Fibroblast of the conjunctiva (primary cell): Measurements from ENCODE around the gene LCA5L.
A peak's percentile ranks its signal among the peaks of the same experiment; 100 is the strongest.
"Not testable (repeated sequence)": the region's sequence is repeated elsewhere in the genome, so short reads cannot be mapped to it uniquely, and the experiment has no call there.

ENCODE experiments used
- DNase-seq: peaks from one replicate; pipeline ENCODE4 v3.0.0-alpha.2; 2010; ENCODE audit warnings: low read depth

LCA5L gene

DNA sequence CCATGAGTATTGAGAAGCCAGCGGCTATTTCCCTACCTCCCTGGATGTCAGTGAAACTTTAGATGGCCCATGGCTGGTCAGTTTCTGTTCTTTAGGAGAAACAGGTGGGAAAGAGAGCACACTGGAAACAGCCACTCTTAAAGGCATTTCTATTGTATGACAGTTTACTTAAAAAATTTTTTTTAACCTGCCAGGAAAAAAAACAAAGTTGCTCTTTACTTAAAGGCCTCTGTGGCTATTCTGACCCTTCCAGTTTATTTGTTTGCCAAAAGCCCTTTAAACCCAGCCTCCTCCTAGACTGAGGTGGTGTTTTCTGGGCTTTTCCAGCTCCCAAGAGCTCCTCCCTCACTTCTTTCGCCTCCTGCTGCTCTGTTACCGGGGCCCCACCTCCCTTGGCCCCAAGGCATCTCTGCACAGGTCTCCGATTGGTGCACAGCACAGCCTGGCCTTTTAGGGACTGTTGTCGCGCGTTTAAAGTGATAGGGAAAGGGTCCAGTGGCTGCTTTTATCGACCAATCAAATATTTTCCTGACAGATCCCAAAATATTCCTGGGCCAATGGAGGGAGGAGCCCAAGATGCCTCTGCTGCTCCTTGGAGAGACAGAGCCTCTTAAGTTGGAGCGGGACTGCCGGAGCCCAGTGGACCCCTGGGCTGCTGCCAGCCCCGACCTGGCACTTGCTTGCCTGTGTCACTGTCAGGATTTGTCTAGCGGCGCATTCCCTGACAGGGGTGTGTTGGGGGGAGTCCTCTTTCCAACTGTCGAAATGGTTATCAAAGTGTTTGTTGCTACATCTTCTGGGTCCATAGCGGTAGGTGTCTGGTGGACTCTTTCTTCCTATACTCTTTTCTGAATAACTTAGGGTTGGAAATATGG, 6.0 kb upstream of the LCA5L start, which contains the start of gene SH3BGR:
Gene SH3BGR, plus strand, starts transcription at position 639 of the 875 bp plus-strand sequence. Its CDS starts 127 bp downstream, at position 766.
- peak; percentile 20 for DNase-seq

DNA sequence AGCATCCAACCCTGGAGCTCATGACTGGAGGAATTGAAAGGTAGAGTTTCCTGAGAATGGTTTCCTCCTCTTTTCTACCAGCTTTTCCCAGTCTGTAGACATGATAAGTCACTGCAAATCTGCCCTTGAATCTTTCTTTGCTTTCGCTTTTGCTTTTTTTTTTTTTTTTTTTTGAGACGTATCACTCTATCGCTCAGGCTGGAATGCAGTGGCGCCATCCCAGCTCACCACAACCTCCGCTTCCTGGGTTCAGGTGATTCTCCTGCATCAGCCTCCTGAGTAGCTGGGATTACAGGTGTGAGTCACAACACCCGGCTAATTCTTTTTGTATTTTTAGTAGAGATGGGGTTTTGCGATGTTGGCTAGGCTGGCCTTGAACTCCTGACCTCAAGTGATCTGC, 1.7 kb upstream of the LCA5L start:
- no peak for DNase-seq

GRCh38 chr21:39444421-39445180, 977 bp downstream of the LCA5L start:
- no peak for DNase-seq

- peak; percentile 51 for DNase-seq
Measured at GRCh38 chr21:39441502-39442475, 3.8 kb downstream of the LCA5L start.

DNA sequence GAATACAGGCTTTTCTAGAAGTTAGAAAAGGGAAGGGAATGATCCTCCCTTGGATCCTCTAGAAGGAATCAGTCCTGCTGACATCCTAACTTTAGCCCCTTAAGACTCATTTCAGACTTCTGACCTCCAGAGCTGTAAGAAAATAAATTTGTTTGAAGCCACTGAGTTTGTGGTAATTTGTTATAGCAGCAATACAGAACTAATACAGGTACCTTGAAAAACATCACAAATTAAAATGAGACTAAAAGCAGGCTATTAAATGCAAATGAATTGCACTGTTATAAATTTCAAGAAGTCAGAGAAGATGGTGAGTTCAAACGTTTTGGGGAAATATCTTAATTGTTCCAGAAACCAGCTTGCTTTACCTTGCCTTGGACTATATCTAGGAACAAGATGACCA, 6.3 kb downstream of the LCA5L start:
- DNase-seq: no peak

DNA sequence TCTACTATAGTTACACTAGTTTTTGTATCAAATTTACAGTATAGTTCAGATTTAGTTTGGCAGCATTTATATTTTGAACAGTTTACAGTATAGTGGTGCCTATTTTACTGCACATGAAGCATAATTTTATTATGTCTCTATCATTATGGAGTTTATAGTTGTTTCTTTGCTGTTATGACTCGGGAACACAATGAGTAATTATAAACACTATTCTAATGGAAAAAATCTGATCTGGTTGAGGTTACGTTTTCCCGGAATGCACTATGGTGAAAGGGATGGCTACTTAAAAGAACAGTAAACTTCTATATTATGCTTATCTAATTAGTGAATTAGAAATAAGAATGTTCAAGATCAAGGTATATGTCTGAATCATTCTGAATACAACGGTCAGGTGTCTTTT, 10.6 kb downstream of the LCA5L start:
- DNase-seq: no peak

GRCh38 chr21:39430954-39431353, 14.6 kb downstream of the LCA5L start:
- no peak for DNase-seq

DNA sequence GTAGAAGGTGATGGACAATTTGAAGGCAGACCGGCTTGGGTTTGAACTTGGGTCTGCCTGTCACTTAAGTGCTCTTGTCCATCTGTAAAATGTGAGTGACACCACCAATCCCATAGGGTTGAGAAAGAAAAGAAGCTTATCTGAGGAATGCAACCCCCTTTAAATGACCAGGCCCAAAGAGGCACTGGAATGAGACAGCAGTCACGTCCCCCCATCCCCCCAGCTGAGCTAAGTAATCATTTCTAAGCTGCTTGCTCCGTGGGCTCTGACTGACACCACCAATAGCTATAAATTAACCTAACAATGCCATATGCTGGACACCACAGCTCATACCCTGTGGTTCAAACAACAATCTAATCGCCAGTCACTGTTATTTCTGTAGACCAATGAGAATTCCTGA, 15.1 kb downstream of the LCA5L start:
- DNase-seq: no peak

GRCh38 chr21:39430016-39430415, 15.6 kb downstream of the LCA5L start:
- no peak for DNase-seq

DNA sequence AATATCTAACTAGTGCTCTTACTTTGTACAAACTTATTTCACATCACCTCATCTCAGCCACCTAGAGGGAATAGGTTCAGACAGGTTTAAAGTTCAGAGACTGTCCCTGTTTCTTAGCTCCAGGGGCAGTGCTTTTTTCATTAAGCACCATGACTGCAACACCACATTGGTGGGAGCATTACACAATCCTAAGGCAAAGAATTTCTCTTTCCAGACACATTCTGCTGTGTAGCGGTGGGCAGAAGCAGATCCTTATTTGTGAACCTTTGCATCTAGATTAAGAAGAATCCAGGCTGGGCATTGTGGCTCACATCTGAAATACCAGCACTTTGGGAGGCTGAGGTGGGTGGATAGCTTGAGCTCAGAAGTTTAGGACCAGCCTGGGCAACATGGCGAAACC, 16.1 kb downstream of the LCA5L start:
- no peak for DNase-seq

DNA sequence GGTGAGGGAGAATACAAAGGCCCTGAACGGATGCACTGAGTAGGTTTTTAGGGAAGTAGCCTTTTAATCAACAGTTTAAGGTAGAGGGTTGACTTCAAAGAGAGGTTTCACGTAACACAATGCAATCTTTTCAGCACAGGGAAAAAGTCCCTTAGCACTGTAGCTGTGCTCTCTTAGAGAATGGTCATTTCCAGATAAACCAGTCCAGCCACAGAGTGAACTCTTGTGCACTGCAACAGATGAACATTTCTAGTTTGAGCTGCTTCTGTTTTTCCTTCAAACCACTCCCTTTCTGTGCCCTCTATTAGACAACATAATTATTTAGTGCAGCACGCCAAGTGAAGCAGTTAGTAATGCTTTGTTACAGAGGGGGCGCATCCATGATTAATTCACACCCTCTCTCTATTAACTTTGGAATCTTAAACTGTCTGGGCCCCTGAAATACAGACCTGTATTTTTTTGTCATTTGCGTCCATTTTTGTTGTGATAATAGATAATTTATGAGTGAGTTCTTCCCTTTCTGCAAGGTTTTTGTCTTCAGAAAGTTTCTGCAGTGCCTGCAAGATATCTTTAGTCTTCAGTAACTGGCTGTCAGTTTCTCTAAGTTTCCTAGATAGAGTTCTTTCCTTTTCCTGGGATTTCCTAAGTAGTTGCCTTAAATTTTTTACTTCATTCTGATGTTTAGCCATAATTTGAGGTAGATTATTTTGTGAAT, 22.9 kb downstream of the LCA5L start:
- DNase-seq: no peak

GRCh38 chr21:39419204-39419603, 26.4 kb downstream of the LCA5L start:
- DNase-seq: not testable (repeated sequence)

GRCh38 chr21:39406065-39406464, 39.5 kb downstream of the LCA5L start:
- no peak for DNase-seq

DNA sequence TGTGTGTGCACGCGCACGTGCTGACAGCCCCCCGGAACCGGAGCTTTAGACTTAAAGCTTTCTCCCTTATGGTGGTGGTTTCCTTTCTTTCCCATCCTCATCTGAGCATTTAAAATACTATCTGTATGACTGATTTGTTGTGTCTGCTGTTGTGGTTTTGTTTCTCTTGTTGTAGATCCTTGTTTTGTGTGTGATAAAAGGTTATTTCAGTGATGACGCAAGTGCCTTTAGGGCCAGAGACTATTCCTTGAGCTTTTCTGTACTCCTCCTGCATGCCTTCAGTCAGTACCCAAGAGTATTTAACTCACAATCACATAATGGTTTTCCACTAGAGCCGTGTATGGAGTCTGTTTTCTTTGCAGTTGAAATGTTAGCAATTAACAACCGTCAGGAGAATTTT, 45.4 kb downstream of the LCA5L start:
- no peak for DNase-seq

DNA sequence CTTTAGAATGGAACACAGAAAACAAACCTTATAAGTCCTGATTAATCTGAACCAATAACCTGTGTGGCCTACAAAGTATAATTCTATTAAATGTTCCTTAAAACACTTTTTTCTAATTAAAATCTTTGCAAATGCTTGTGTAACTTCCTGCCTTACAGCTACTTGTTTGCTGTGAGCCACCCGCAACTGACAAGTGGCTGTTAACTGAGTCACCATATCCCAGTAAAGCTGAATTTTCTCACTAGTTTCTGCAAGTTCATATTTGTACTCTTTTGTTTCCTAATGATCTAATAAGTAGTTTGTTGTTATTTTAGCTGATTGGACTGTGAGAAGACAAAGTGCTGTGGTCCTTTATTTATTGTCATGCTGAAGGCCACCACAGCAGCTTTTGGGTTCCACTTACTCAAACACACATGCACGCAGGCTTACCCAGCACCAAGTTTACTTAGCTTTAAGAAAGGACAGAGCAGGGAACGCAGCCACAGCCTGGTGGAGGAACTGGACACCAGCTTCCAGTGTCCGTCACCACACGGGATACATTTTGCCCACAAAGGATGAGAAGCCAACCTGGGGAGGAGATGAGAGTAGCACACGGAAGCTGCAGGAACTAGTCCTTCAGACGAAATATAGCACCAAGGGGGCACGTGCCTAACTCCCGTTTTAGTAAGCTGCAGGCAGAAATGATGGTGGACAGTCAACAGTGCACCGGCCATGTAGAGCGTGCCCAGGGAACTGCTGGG, 47.8 kb downstream of the LCA5L start:
- DNase-seq: no peak

DNA sequence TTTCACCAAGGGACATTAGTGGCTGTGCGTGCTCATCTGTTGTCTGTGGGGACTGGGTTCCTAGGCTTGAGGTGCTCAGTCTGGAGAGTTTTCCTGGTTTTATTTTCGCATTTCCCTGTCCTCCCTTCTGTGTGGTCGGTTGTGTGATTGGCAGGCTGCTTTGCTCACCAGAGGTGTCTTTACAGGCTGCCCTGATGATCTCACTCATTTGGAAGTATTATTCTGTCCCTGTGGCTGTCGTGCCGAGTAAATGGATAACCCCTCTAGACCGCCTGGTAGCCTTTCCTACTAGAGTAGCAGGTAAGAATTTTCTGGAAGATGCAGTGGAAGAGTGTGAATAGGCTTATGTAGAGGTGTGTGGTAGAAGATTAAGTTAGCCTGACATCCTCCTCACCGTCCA, 52.6 kb downstream of the LCA5L start:
- DNase-seq: no peak

GRCh38 chr21:39390212-39390765, 55.3 kb downstream of the LCA5L start:
- no peak for DNase-seq

DNA sequence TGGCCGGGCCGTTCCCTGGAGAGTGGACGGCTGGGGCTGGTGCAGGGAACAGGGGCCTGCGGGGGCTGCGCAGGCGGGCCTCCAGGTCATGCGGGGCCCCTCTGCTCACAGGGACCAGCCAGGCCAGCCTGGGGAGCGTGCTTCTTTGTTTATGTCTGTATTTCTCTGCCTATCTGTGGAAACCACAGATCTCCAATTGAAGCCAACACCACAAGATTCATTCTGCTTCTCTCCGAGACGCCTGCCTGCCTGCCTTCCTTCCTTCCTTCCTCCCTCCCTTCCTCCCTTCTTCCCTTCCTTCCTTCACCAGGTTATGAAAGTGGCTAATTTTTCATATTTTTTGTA, 56.8 kb downstream of the LCA5L start:
- no peak for DNase-seq

DNA sequence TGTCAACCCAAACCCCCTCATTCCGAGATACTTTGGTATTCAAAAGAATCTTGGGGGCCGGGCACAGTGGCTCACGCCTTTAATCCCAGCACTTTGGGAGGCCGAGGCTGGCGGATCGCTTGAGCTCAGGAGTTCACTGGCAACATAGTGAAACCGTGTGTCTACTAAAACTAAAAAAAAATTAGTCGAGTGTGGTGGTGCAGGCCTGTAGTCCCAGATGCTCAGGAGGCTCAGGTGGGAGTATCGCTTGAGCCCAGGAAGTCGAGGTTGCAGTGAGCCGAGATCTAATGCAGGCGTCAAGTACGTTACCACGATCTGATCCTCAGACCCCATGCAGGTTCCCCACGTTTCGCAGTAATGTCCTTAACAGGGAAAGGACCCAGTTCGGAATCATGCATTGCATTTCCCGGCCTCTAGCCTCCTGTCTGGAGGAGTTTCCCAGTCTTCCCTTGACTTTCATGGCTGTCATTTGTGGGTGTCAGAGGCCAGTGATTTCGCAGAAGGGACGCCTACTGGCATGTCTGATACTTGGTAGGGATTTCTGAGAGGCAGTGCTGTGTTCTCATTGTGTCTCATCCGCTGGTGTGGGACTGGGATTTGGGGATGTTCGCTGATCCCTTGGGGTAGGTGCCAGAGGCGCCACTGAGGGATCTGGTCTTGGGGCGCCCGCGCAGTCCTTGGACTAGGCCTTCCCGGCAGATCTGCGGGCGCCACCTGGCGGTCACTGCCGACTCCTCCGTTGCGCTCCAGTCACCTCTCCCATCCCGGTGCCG, 57.4 kb downstream of the LCA5L start:
- peak; percentile 69 for DNase-seq
